ENCODE measurements around the gene CACNA2D2. TPM values are rescaled to one million over a fixed set of nuclear protein-coding genes. Genes with fewer than 3 reads are reported as not detected.

Gene CACNA2D2
- total and polyA plus RNA-seq, 2 of the 8 experiments (the other 6 are each of a cell fraction or from before 2014, with no cell fraction given): 14.1 to 25.0 TPM

DNA sequence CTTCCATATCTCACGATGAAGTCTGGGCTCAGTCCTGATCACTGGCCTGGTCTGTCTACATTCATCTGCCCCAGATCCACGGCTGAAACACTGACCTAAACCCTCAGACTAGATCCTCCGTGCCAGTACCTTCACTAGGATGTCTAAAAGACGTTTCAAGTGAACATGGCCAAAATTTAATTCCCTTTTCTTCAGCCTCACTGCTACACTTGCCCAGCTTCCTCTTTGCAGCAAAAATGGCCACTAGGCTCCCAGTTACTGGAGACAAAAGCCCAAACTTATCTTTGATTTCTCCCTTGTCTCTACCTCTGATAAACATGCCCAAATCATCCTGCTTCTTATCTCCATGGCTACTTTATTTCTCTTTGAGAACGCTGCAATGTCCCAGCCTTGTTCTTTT, 164.5 kb downstream of the CACNA2D2 start:
- FAIRE-seq: no peak
- H3K4me1 ChIP-seq (replicated peaks in 1 of 4; ENCODE audit: control insufficient read depth in 3 of 4, insufficient read depth in 4 of 4, low read length in 3 of 4): peaks cover 0 to 19% (median 14%) of the 10 kb centered on the region in 4 experiments; a peak in 5 of 7 replicates
- CTCF ChIA-PET (ENCODE audit: partially characterized antibody): interaction anchor here (0.7 to 7.7 kb wide), 4 partner anchors 8 to 277 kb away, joined by 3 to 60 read pairs (median 12); partner anchors contain the start of gene HYAL2
- no peaks in the 10 kb centered on the region for H3K36me3 ChIP-seq (ENCODE audit: control insufficient read depth in 2 of 4, insufficient read depth in 4 of 4, low read length in 3 of 4)
- no peak overlapping the region for H4K91ac ChIP-seq (replicated peaks; ENCODE audit: insufficient read length, low read length)
- H3K79me2 ChIP-seq (ENCODE audit: control insufficient read depth in 1 of 2, insufficient read depth in 2 of 2, low read length in 2 of 2): peaks cover 0 to 25% of the 10 kb centered on the region in 2 experiments; a peak in 2 of 4 replicates
- no peak overlapping the region for H3K4me3 ChIP-seq (ENCODE audit: extremely low read depth in 1 of 4, insufficient read depth in 2 of 4, low read depth in 3 of 4, low read length in 4 of 4)
- H2AFZ ChIP-seq (ENCODE audit: low read length): no peak overlapping the region
- peak overlapping the region; percentile 93; the same call in 1 of the 2 replicates for H2BK15ac ChIP-seq (ENCODE audit: low read length)
- H4K20me1 ChIP-seq (replicated peaks in 1 of 2; ENCODE audit: control insufficient read depth in 1 of 2, insufficient read depth in 2 of 2, low read length in 2 of 2): peaks cover 0 to 7% of the 10 kb centered on the region in 2 experiments
- H3K23ac ChIP-seq (ENCODE audit: insufficient read length): no peak overlapping the region
- no peak overlapping the region for H3K56ac ChIP-seq (replicated peaks; ENCODE audit: insufficient read length, low read depth, low read length)
- H2BK5ac ChIP-seq (ENCODE audit: low read depth, low read length): no peak overlapping the region
- DNase-seq (ENCODE audit: low read depth in 1 of 2, low spot score in 2 of 2): no peak
- POLR2A ChIA-PET (ENCODE audit: partially characterized antibody): interaction anchor here (0.6 to 1.3 kb wide), 3 partner anchors 35 to 664 kb away, joined by 3 read pairs; no protein-coding TSS in a partner anchor
- H2BK120ac ChIP-seq (replicated peaks; ENCODE audit: low read depth, low read length): no peak overlapping the region
- H3K27me3 ChIP-seq (replicated peaks in 1 of 4; ENCODE audit: control insufficient read depth in 3 of 4, extremely low read depth in 1 of 4, insufficient read depth in 3 of 4, low read length in 3 of 4): peaks cover 20 to 56% (median 43%) of the 10 kb centered on the region in 4 experiments
- peaks cover 18% of the 10 kb centered on the region for H3K23me2 ChIP-seq (ENCODE audit: low read depth, low read length)
- no peak overlapping the region for H3K4ac ChIP-seq (replicated peaks; ENCODE audit: insufficient read length, low read depth, low read length)
- no peaks in the 10 kb centered on the region for H3K9me3 ChIP-seq (ENCODE audit: insufficient read depth in 2 of 2, low read depth in 1 of 2, low read length in 1 of 2)
- 95% methylated on average over 5 of the region's 5 CpGs; no CpG with 5 or more reads in 1 of the 2 experiments for WGBS, 2 experiments (ENCODE audit: extremely low coverage in 1 of 2, insufficient coverage in 1 of 2, insufficient read length in 1 of 2, insufficient replicate concordance in 2 of 2, low coverage in 1 of 2, low lambda C conversion rate in 2 of 2, missing lambda C conversion rate in 1 of 2)
- H3K79me1 ChIP-seq (ENCODE audit: low read depth, low read length): peaks cover 4% of the 10 kb centered on the region; the same call in 1 of the 2 replicates
- no peak overlapping the region for H4K5ac ChIP-seq (ENCODE audit: insufficient read length, low read depth, low read length)
- H2BK20ac ChIP-seq (ENCODE audit: low read length): no peak overlapping the region
- no peak overlapping the region for H3K9ac ChIP-seq (replicated peaks in 1 of 4; ENCODE audit: extremely low read depth in 1 of 4, low read depth in 3 of 4, low read length in 3 of 4)
- H3K27ac ChIP-seq (ENCODE audit: low read depth, low read length): no peak overlapping the region
- no peak overlapping the region; a peak in 1 of 4 replicates for H3K4me2 ChIP-seq (ENCODE audit: insufficient read depth in 1 of 2, low read depth in 2 of 2, low read length in 2 of 2)
- no peak overlapping the region for H4K8ac ChIP-seq (ENCODE audit: extremely low read depth, insufficient read depth, low read length)
- no peak overlapping the region for H3K14ac ChIP-seq (ENCODE audit: insufficient read length)
- H2AK5ac ChIP-seq (ENCODE audit: low read depth, low read length): peak overlapping the region; percentile 20; the same call in 1 of the 2 replicates
- H2BK12ac ChIP-seq (ENCODE audit: low read depth, low read length): no peak overlapping the region
- H3K18ac ChIP-seq (ENCODE audit: extremely low read depth, low read length): no peak overlapping the region
- TF ChIP-seq NANOG (IDR thresholded peaks at IDR 0.05; ENCODE audit: insufficient read depth, low read depth, low read length, poor library complexity, severe bottlenecking): no peak
- no peak for TF ChIP-seq MAFK (IDR thresholded peaks at IDR 0.05; ENCODE audit: low read depth, low read length)
- TF ChIP-seq SP1 (IDR thresholded peaks at IDR 0.05; ENCODE audit: low read depth, low read length): no peak
- no peak for TF ChIP-seq RAD21 (IDR thresholded peaks at IDR 0.05 in 1 of 2, conservative IDR thresholded peaks at IDR 0.05 in 1 of 2; ENCODE audit: low read depth in 2 of 2, low read length in 2 of 2)
- TF ChIP-seq ASH2L (IDR thresholded peaks at IDR 0.05; ENCODE audit: low read length): no peak
- no peak for TF ChIP-seq RBBP5 (IDR thresholded peaks at IDR 0.05; ENCODE audit: borderline replicate concordance, low read depth, low read length)
- TF ChIP-seq KDM4A (IDR thresholded peaks at IDR 0.05; ENCODE audit: low read depth, low read length, severe bottlenecking): no peak
- no peak for TF ChIP-seq TEAD4 (IDR thresholded peaks at IDR 0.05; ENCODE audit: low read depth, low read length)
- no peak for TF ChIP-seq JUN (IDR thresholded peaks at IDR 0.05; ENCODE audit: low read depth, low read length)
- TF ChIP-seq KDM1A (IDR thresholded peaks at IDR 0.05; ENCODE audit: borderline replicate concordance, low read length): no peak
- TF ChIP-seq, protein P1, sequence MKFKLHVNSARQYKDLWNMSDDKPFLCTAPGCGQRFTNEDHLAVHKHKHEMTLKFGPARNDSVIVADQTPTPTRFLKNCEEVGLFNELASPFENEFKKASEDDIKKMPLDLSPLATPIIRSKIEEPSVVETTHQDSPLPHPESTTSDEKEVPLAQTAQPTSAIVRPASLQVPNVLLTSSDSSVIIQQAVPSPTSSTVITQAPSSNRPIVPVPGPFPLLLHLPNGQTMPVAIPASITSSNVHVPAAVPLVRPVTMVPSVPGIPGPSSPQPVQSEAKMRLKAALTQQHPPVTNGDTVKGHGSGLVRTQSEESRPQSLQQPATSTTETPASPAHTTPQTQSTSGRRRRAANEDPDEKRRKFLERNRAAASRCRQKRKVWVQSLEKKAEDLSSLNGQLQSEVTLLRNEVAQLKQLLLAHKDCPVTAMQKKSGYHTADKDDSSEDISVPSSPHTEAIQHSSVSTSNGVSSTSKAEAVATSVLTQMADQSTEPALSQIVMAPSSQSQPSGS (IDR thresholded peaks at IDR 0.05; ENCODE audit: low read length): no peak

Measured in H1 (cell line).